ENCODE data around the gene HAUS2.

The HAUS2 gene

DNA sequence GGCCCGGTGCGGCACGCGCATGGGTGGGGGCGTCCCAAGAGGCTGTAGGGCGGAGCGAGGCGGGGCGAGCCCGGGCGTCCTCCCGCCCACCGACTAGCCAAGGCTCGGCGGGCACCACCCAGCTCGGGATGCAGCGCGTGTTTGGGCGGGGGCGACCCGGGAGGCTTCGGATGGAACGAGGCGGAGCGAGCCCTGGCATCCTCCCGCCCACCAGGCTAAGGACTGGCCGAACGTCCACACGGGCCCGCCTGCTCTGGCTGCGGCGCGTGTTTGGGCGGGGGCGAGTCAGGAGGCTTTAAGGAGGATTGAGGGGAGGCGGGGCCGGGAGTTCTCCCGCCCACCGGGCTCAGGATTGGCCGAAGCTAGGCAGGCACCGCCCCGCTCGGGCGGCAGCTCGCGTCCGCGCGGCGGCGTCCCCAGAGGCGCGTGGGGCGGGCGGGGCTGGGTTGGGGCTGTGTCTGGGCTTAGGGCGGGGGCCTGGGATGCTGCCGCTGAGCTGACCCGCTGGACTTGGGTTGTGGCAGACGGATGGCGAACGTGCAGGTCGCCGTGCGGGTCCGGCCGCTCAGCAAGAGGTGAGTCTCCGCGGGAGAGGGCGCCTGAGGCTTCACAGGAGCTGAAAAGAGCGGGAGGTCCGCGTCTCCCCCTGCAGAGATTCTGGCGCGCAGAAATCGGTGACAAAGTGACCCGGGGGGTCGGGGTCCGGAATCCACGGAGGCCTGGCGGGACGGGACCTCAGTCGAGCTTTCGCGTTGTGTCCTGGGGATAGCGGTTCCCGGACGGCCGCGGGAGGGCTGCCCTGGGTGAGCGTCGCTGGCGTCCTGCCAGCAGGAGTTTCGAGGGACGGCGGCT is 26.8 kb downstream of the HAUS2 start, which contains the start of gene STARD9:
STARD9 (plus strand) TSS at position 419 of the 852 bp plus-strand sequence; CDS start at position 529, 110 bp downstream.
- TF ChIP-seq, protein P1, sequence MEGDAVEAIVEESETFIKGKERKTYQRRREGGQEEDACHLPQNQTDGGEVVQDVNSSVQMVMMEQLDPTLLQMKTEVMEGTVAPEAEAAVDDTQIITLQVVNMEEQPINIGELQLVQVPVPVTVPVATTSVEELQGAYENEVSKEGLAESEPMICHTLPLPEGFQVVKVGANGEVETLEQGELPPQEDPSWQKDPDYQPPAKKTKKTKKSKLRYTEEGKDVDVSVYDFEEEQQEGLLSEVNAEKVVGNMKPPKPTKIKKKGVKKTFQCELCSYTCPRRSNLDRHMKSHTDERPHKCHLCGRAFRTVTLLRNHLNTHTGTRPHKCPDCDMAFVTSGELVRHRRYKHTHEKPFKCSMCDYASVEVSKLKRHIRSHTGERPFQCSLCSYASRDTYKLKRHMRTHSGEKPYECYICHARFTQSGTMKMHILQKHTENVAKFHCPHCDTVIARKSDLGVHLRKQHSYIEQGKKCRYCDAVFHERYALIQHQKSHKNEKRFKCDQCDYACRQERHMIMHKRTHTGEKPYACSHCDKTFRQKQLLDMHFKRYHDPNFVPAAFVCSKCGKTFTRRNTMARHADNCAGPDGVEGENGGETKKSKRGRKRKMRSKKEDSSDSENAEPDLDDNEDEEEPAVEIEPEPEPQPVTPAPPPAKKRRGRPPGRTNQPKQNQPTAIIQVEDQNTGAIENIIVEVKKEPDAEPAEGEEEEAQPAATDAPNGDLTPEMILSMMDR (IDR thresholded peaks at IDR 0.05; ENCODE audit: control insufficient read depth, extremely low read depth, insufficient read depth), result no peak
- peak; percentile 95 for DNase-seq (ENCODE audit: low read depth)
- H3K4me3 ChIP-seq (ENCODE audit: low read depth, low read length), result peak within 1 kb of the TSS; percentile 68

- TF ChIP-seq, protein P1 (IDR thresholded peaks at IDR 0.05; ENCODE audit: control insufficient read depth, extremely low read depth, insufficient read depth), result no peak
- peak overlapping the region; percentile 68 for H3K4me3 ChIP-seq (ENCODE audit: low read depth, low read length)
- no peak for DNase-seq (ENCODE audit: low read depth)
These were observed 27.5 kb downstream of the HAUS2 start for GRCh38 chr15:42576040-42576594.

DNA sequence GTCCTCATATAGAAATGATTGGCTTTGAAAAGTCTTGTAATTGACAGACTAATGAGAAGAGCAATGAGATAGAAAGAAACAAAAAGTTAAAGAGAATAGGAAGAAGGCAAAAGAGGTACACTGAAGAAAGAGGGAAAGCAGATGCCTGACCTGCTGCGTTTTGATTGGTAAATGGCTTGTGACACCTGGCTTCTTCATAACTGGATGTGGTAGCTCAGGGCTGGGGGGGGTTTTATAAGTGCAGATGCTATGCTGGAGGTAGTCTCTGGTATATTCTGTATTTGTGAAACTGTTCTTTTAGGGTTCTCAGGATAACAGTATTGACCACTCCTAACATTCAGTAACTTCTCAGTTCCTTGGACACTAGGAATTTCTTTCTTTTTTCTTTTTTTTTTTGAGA is 28.1 kb downstream of the HAUS2 start:
- TF ChIP-seq, protein P1 (IDR thresholded peaks at IDR 0.05; ENCODE audit: control insufficient read depth, extremely low read depth, insufficient read depth), result no peak
- H3K4me3 ChIP-seq (ENCODE audit: low read depth, low read length), result no peak overlapping the region
- no peak for DNase-seq (ENCODE audit: low read depth)

GRCh38 chr15:42577514-42578031 is 28.9 kb downstream of the HAUS2 start:
- DNase-seq (ENCODE audit: low read depth), result no peak
- TF ChIP-seq, protein P1 (IDR thresholded peaks at IDR 0.05; ENCODE audit: control insufficient read depth, extremely low read depth, insufficient read depth), result no peak
- H3K4me3 ChIP-seq (ENCODE audit: low read depth, low read length), result no peak overlapping the region

GRCh38 chr15:42578984-42579537 is 30.4 kb downstream of the HAUS2 start:
- no peak for DNase-seq (ENCODE audit: low read depth)
- no peak overlapping the region for H3K4me3 ChIP-seq (ENCODE audit: low read depth, low read length)
- TF ChIP-seq, protein P1 (IDR thresholded peaks at IDR 0.05; ENCODE audit: control insufficient read depth, extremely low read depth, insufficient read depth), result no peak

DNA sequence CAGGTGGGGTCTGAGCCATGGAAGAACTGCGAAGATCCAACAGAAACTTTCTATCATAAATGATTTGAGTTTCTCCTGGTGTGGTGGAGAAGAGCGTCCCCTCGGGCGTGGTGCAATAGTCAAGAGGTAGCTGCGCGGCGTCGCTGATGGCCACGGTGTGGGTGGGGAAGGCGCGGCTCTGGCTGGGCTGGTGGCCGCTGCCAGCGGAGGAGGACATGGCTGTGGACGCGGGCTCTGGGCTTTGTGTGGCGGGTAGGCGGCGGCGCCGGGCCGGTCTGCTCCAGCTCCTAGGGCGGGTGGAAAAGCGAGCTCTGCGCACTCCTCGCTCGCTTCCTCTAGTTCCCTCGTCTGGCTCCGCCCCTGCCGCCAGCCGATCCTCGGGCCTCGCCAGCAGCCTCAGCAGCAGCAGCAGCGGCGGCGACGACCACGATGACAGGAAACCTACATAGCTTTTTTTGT is 32.7 kb downstream of the HAUS2 start:
- TF ChIP-seq, protein P1 (IDR thresholded peaks at IDR 0.05; ENCODE audit: control insufficient read depth, extremely low read depth, insufficient read depth), result no peak
- peak overlapping the region; percentile 39 for H3K4me3 ChIP-seq (ENCODE audit: low read depth, low read length)
- DNase-seq (ENCODE audit: low read depth), result peak; percentile 34

Data from LNCaP clone FGC (cell line).